ENCODE results near the gene TRIM46.

DNA sequence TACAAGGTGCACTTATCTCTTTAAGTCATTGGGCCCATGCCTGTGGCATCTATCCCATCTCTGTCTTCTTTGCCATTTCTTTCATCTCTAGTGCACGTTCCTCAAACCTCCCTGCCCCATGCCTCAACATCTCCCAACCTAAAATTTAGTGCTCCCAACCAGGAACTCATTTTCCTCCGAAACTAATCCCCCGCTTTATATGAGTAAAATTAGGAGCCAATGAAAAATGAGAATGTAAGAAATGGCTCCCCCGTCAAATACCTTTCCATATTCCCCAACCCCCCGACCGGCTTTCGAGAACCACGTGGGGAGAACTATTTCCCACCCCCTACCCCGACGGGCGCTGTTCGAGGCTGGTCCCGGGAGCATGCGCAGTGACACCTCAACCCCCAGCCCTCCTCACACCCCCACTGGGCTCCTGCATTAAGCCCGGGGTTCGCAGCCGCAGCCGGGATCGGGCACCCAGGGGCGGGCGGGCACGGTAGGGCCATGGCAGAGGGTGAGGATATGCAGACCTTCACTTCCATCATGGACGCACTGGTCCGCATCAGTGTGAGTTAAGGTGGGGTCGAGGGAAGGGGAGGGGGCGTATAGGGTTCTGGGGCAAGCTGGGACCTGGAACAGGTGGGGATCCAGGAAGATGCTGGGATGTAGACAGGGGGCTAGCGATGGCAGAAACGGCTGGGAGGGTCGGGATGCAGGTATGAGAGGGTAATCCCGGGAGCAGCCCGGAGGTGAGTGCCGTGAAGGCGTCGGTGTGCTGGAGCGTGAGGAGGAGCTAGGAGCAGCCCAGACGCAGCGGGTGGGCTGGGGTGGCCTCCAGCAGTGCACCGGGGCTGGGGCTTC lies at the start of gene TRIM46:
- TF ChIP-seq, protein P1, sequence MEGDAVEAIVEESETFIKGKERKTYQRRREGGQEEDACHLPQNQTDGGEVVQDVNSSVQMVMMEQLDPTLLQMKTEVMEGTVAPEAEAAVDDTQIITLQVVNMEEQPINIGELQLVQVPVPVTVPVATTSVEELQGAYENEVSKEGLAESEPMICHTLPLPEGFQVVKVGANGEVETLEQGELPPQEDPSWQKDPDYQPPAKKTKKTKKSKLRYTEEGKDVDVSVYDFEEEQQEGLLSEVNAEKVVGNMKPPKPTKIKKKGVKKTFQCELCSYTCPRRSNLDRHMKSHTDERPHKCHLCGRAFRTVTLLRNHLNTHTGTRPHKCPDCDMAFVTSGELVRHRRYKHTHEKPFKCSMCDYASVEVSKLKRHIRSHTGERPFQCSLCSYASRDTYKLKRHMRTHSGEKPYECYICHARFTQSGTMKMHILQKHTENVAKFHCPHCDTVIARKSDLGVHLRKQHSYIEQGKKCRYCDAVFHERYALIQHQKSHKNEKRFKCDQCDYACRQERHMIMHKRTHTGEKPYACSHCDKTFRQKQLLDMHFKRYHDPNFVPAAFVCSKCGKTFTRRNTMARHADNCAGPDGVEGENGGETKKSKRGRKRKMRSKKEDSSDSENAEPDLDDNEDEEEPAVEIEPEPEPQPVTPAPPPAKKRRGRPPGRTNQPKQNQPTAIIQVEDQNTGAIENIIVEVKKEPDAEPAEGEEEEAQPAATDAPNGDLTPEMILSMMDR (IDR thresholded peaks at IDR 0.05) = peak; percentile 78
- no peak for TF ChIP-seq ZFX (IDR thresholded peaks at IDR 0.05; ENCODE audit: borderline replicate concordance)
